HG03469 (cell line): ENCODE results near the gene RELT.

Experiments used
- ATAC-seq: cut with Tn5 transposase; IDR thresholded peaks from one replicate; pipeline ENCODE4 v1.9.1; 2021; ENCODE audit warnings: mild to moderate bottlenecking, moderate library complexity, moderate number of reproducible peaks; ENCODE audit not compliant: unreplicated experiment

RELT gene

GRCh38 chr11:73390601-73391565 is 14.7 kb downstream of the RELT start:
- no peak for ATAC-seq

DNA sequence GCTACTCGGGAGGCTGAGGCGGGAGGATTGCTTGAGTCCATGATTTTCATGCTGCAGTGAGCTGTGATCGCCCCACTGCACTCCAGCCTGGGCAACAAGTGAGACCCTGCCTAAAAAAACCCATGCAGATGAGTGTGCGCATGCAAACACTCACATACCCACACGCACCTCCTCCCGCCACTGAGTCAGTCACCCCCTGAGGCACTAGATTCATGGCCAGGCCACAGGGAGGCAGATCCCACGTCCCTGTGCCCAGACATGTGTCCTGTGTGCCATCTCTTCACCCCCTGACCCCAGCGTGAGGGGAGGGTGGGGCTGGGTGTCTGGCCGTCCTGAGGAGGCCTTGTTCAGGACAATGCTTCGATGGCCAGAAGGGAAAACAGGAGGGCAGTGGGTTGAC is 15.5 kb downstream of the RELT start:
- no peak for ATAC-seq

DNA sequence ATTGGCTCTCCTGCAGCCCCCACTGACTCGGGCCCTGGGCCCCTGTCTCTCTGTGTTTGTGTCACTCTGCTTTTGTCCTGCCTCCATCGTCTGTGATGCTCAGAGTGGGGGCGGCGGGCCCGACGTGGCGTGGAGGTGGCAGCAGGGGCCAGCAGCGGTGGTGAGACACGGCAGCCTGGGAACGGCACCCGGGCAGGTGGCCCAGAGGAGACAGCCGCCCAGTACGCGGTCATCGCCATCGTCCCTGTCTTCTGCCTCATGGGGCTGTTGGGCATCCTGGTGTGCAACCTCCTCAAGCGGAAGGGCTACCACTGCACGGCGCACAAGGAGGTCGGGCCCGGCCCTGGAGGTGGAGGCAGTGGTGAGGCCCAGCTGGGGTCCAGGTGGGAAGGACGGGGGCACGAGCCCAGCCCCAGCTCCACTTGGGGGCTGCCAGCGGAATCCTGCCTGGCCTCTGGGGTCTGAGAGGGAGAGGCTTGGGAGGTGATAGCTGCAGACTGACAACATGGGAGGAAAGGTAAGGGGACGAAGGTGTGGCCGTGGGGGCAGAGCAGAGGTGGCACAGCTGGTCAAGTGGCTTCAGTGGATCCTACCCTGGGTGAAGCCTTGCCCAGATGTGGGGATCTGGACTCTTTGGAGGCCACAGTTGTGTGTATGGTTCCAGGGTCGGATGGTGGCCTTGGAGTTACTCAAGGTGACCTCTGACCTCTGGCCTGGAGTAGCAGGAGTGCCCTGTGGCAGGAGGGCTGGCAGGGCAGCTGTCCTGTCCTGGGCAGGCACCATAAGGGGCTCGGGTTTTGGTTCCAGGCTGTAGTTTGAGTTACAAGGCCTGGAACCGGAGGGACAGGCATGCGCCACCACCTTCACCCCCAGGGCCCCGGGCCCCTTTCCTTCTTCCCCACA is 16.2 kb downstream of the RELT start:
- no peak for ATAC-seq

DNA sequence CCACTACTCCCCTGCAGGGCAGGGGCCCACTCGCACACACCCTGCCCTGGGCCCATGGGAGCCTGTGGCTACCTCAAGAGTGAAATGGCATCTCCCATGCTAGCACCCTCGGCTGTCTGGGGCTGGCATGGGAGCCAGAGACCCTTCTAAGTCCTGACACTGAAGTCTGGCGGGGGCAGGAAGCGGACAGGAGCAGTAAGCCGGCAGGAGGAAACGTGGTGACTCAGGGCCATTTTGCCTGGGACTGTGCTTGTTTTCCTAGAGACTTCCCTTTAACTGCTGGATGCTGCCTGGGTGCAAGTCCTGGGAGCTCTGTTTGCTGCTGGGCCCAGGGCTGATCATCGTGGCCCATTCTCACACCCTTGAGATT is 16.8 kb downstream of the RELT start:
- ATAC-seq, result no peak

GRCh38 chr11:73393479-73394415 is 17.5 kb downstream of the RELT start:
- ATAC-seq, result no peak

- ATAC-seq, result no peak
Measured at GRCh38 chr11:73394416-73395296, 18.5 kb downstream of the RELT start.

DNA sequence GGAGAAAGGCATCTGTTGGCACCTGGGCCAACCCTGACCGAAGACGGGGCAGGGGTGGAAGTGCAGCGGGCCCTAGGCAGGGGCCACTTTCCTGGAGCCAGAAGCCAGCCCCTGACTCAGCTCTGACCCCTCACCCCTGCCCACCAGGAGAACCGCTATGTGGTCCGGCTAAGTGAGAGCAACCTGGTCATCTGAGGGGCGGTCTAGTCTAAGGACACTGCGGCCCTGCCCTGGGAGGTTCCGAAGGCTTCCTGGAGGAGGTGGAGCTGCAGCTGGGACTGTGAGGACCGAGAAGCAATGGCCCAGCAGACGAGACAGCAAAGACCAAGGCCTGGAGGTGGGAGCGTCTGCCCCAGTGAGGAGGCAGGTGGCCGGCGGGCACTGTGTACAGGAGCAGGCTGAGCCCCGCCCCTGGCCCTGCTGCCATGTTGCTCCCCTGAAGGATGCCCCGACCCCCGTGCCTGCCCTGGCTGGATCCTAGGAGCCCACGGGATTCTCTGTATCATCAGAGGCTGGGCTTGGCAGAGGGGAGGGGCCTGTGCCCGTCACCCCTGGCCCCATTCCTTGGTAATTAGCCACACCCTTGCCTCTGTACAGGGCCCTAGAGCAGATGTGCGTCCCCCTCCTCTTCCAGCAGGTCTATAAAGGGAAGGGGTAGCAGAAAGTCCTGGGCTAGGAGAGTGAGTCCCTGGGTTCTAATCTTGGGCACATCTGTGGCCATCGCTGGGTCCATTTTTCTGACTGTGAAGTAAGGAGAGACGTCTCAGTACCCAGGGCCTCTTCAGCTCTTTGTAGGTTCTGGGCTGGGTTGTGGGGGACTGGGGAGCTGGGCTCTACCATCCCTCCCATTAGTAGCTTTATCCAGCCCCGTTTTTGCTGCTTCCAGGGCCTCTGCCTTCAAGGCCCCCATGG is 19.4 kb downstream of the RELT start:
- no peak for ATAC-seq

GRCh38 chr11:73396251-73396930 is 20.2 kb downstream of the RELT start:
- ATAC-seq, result no peak

DNA sequence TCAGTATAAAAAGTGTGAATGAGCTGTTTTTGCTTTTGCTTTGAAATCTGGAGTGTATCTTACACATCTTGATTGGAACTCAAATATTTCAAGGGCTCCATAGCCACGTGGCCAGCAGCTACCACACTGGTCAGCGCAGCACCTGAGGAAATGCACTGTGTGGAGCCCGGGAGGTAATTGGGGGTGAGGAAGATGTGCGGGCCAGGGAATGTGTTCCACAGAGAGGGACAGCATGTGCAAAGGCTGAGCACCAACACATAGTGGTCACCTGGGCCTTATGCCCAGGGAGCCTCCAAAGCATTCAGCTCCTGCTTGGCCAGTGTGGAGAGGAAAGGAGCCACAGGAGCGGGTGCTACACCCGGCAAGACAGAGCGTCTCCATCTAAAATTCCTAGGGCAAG is 20.8 kb downstream of the RELT start:
- ATAC-seq, result no peak

DNA sequence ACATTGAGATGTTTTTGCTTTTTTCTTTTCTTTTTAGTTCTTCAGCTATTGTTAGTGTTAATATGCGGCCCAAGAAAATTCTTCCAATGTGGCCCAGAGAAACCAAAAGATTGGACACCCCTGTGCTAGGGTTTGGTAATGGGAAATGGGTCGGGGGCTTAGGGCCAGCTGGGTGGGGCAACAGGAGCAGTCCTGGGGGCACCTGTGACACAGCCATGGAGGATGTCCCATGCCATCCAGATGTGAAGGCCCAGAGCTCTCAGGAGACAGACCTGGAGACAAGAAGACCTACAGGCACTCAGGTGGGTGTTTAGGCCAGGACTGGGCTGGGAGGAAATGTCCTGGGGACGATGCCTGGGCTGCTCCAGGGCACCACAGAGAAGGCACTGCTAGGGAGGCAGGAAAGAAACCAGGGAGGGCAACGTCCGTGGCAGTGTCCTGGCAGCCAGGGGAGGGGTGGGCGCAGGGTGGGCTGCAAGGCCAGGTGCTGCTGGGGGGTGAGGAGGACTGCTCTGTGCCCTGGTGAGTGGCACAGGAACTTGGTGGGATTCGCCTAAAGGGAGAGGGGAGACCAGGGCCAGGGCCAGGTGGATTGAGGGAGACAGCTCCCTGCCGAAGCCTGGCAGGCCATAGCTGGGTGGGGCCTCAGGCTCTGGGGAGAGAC is 21.4 kb downstream of the RELT start:
- no peak for ATAC-seq

DNA sequence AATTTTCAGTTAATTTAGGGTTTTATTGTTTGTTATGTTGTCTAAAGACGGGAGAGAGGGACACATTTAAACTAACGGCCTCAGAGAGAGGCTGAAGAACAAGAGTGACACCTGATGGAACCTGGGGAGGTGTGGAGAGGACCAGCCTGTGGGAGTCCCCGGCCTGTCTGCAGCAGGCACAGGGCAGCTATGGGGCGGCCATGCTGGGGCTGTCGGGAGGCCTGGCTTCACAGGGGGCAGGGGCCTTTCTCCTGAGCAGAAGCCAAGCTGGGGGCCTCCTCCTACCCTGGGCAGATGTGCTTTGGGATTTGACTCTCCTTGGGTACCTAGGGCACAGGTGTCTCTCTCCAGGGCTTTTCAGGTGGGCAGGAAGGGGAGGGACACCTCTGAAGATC is 21.9 kb downstream of the RELT start:
- no peak for ATAC-seq

DNA sequence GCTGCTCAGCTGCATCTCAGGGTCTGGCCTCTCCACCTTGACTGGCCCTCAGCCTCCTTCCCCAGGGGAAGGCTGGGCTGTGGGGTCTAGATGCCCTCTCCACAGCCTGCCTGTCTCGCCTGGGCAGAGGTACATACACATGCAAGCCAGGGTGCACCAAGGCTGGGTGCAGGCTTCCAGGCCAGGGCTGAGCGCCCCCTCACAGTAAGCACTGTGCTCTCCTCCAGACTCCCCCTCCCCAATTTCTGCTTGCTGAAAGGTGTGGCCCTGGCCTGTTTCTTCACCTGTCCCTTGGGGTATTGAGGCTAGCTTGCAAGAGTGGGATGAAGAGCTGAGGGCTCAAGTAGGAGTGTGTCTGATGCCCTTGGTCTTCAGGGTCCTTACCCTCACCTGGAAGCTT is 22.5 kb downstream of the RELT start:
- ATAC-seq, result no peak

GRCh38 chr11:73399159-73399590 is 23.0 kb downstream of the RELT start:
- ATAC-seq, result no peak

DNA sequence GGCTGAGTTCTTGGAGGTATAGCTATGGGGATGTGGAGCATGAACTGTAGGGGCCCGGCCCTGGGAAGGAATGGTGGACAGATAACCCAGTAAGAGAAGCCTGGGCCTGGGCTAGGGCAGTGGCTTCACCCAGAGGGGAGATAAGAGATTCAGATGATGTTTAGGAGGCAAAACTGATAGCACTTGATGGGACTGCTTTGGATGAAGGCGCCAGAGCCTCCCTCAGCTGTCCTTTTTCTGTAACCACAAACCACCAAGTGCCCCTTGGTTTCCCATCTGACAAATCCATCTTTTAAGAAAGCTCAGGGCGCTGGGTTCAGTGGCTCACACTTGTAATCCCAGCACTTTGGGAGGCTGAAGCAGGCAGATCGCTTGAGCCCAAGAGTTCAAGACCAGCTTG is 23.4 kb downstream of the RELT start:
- ATAC-seq, result no peak

- no peak for ATAC-seq
Measured at GRCh38 chr11:73400293-73400692, 24.1 kb downstream of the RELT start.

DNA sequence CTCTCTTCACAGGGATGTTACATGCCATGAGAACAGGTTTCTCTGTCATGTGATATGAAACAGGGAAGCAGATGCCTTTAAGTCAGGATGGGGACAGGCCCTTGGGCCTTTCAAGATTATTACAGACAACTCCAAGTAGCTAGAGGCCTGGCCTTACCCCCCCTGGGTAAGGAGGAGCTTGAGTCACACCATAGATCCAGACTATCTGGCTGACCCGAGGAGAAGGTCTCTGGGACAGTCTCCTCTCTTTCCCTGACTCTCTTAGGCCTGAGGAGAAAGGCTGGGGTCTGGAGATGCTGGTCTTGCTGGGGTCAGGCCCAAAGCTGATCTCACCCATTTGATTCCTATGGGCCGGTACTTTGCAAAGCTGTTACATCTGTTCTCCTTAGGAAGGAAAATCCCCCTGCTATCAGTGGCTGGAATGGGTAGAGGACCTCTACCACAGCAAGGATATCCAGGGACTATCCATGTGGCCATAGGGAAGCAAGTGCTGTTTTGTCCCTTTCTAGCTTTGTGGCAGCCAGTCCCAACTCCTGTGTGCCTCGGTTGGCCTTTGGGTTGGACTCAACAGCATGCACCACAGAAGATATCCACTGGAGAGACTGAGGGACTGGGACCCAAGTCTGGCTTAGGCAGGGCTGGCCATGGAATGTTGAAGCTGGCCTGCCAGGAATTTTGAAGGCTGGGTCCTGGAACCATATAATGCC is 25.2 kb downstream of the RELT start:
- no peak for ATAC-seq
